Measurements from ENCODE around the gene SS18. TPM values are rescaled to one million over a fixed set of nuclear protein-coding genes. Genes with fewer than 3 reads are reported as not detected.

The SS18 gene, protein sequence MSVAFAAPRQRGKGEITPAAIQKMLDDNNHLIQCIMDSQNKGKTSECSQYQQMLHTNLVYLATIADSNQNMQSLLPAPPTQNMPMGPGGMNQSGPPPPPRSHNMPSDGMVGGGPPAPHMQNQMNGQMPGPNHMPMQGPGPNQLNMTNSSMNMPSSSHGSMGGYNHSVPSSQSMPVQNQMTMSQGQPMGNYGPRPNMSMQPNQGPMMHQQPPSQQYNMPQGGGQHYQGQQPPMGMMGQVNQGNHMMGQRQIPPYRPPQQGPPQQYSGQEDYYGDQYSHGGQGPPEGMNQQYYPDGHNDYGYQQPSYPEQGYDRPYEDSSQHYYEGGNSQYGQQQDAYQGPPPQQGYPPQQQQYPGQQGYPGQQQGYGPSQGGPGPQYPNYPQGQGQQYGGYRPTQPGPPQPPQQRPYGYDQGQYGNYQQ
- total RNA-seq (2021): 35.4 and 52.2 TPM in 2 replicates
- percentile 90 among the genes with signal in this experiment for Bru-seq, nascent RNA
- BruChase-seq, experiment 1, labeled RNA remaining after a 2-hour chase: percentile 85 among the genes with signal in this experiment
- BruChase-seq, experiment 2, labeled RNA remaining after a 6-hour chase: percentile 81 among the genes with signal in this experiment
- long read RNA-seq, transcript SS18-201 (10 exons, 1,836 nt): major isoform, 27 of 53 reads
- long read RNA-seq, transcript SS18-203 (11 exons, 3,414 nt): minor isoform, 6 of 53 reads
- long read RNA-seq, partial matches to known transcripts: 4 of 53 reads
- long read RNA-seq, other reads (novel, unspliced or antisense): 14 of 53 reads

GRCh38 chr18:26090130-26091046 lies at the start of gene SS18:
Gene SS18 (minus strand): TSS chr18:26090613. CDS start chr18:26090569, 44 bp downstream.
- Histone ChIP-seq H2AFZ (peak within 1 kb of the TSS; percentile 91), H4K20me1 (ENCODE audit: insufficient read depth) (peaks cover 12% of the 10 kb centered on the region), H3K27ac (peak within 1 kb of the TSS; percentile 60), H3K27me3 (ENCODE audit: insufficient read depth, low read depth) (no peaks in the 10 kb centered on the region), H3K4me3 (peak within 1 kb of the TSS; percentile 73), H3F3A (ENCODE audit: insufficient read depth, low read depth) (no peaks in the 10 kb centered on the region), H3K4me2 (peak within 1 kb of the TSS; percentile 89), H3K36me3 (ENCODE audit: low read depth) (no peaks in the 10 kb centered on the region), H3K4me1 (replicated peaks; ENCODE audit: insufficient read depth) (peaks cover 12% of the 10 kb centered on the region; the same call in 1 of the 2 replicates), H3K9me2 (ENCODE audit: insufficient read depth) (no peaks in the 10 kb centered on the region), H3K9me3 (ENCODE audit: insufficient read depth, low read depth) (no peaks in the 10 kb centered on the region), H3K79me2 (ENCODE audit: low read depth) (peaks cover 43% of the 10 kb centered on the region)
- peak; percentile 73 to 85 for DNase-seq
- BruUV-seq (replicated peaks): no TSS peak
- TF ChIP-seq, protein P1, sequence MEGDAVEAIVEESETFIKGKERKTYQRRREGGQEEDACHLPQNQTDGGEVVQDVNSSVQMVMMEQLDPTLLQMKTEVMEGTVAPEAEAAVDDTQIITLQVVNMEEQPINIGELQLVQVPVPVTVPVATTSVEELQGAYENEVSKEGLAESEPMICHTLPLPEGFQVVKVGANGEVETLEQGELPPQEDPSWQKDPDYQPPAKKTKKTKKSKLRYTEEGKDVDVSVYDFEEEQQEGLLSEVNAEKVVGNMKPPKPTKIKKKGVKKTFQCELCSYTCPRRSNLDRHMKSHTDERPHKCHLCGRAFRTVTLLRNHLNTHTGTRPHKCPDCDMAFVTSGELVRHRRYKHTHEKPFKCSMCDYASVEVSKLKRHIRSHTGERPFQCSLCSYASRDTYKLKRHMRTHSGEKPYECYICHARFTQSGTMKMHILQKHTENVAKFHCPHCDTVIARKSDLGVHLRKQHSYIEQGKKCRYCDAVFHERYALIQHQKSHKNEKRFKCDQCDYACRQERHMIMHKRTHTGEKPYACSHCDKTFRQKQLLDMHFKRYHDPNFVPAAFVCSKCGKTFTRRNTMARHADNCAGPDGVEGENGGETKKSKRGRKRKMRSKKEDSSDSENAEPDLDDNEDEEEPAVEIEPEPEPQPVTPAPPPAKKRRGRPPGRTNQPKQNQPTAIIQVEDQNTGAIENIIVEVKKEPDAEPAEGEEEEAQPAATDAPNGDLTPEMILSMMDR (conservative IDR thresholded peaks at IDR 0.05): no peak
- TF ChIP-seq EZH2 (IDR thresholded peaks at IDR 0.05; ENCODE audit: low read depth): no peak
- intact Hi-C loops (cut with micrococcal nuclease; ENCODE audit: unreplicated experiment): loop anchor here (5.0 kb wide), 1 partner anchor 457 kb away; the partner anchor contains the start of gene KCTD1
- POLR2A ChIA-PET (ENCODE audit: unreplicated experiment): no interaction called here
- CTCF ChIA-PET: no interaction called here

- H3K9me3 ChIP-seq (ENCODE audit: insufficient read depth, low read depth): no peaks in the 10 kb centered on the region
- H3K36me3 ChIP-seq (ENCODE audit: low read depth): no peaks in the 10 kb centered on the region
- H3K27ac ChIP-seq: no peak overlapping the region
- H3K79me2 ChIP-seq (ENCODE audit: low read depth): no peaks in the 10 kb centered on the region
- no peak overlapping the region for H3K4me3 ChIP-seq
- H3K9me2 ChIP-seq (ENCODE audit: insufficient read depth): no peaks in the 10 kb centered on the region
- POLR2A ChIA-PET (ENCODE audit: unreplicated experiment): no interaction called here
- H3K4me1 ChIP-seq (replicated peaks; ENCODE audit: insufficient read depth): no peaks in the 10 kb centered on the region
- intact Hi-C loops (cut with micrococcal nuclease; ENCODE audit: unreplicated experiment): no loop called here
- no peaks in the 10 kb centered on the region for H3F3A ChIP-seq (ENCODE audit: insufficient read depth, low read depth)
- CTCF ChIA-PET: no interaction called here
- DNase-seq: no peak
- no peaks in the 10 kb centered on the region for H3K27me3 ChIP-seq (ENCODE audit: insufficient read depth, low read depth)
- no peaks in the 10 kb centered on the region for H4K20me1 ChIP-seq (ENCODE audit: insufficient read depth)
- no peak overlapping the region for H2AFZ ChIP-seq
- TF ChIP-seq, protein P1 (conservative IDR thresholded peaks at IDR 0.05): no peak
- TF ChIP-seq EZH2 (IDR thresholded peaks at IDR 0.05; ENCODE audit: low read depth): no peak
- no TSS peak for BruUV-seq (replicated peaks)
- H3K4me2 ChIP-seq: no peak overlapping the region
These were observed 45.1 kb upstream of the SS18 start for GRCh38 chr18:26135548-26135947.

- CTCF ChIA-PET: no interaction called here
These were observed 43.7 kb upstream of the SS18 start for GRCh38 chr18:26134107-26134506.

More at GRCh38 chr18:26134107-26134506, 43.7 kb upstream of the SS18 start:
- no peak overlapping the region for H2AFZ ChIP-seq
- no peaks in the 10 kb centered on the region for H3K4me1 ChIP-seq (replicated peaks; ENCODE audit: insufficient read depth)
- intact Hi-C loops (cut with micrococcal nuclease; ENCODE audit: unreplicated experiment): no loop called here
- no peak for DNase-seq
- H3K27ac ChIP-seq: no peak overlapping the region
- TF ChIP-seq, protein P1 (conservative IDR thresholded peaks at IDR 0.05): no peak
- TF ChIP-seq EZH2 (IDR thresholded peaks at IDR 0.05; ENCODE audit: low read depth): no peak
- H3K27me3 ChIP-seq (ENCODE audit: insufficient read depth, low read depth): no peaks in the 10 kb centered on the region
- POLR2A ChIA-PET (ENCODE audit: unreplicated experiment): no interaction called here
- no peaks in the 10 kb centered on the region for H3K79me2 ChIP-seq (ENCODE audit: low read depth)
- no TSS peak for BruUV-seq (replicated peaks)
- no peak overlapping the region for H3K4me2 ChIP-seq
- no peaks in the 10 kb centered on the region for H3K9me3 ChIP-seq (ENCODE audit: insufficient read depth, low read depth)
- no peak overlapping the region for H3K4me3 ChIP-seq
- no peaks in the 10 kb centered on the region for H3K36me3 ChIP-seq (ENCODE audit: low read depth)
- H3F3A ChIP-seq (ENCODE audit: insufficient read depth, low read depth): no peaks in the 10 kb centered on the region
- no peaks in the 10 kb centered on the region for H3K9me2 ChIP-seq (ENCODE audit: insufficient read depth)
- H4K20me1 ChIP-seq (ENCODE audit: insufficient read depth): no peaks in the 10 kb centered on the region

All from PC-9 (cell line).